ENCODE results near the gene APOBEC3C.
A peak's percentile ranks its signal among the peaks of the same experiment; 100 is the strongest.

APOBEC3C gene

DNA sequence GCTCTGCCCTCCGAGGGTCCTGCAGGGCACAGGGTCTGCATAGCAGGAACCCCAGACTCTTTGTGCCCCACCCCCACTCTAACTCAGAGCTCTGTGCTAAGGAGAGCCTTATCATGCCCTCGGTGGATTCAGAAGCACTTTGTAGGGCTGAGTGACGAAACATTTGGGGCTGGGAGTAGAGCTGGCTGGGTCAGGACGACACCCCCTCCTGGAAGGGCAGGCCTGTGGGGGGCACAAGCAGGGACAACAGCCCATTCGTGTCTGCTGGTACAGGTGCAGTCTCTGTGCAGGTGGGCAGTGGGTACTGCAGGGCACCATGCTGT, 47.7 kb upstream of the APOBEC3C start:
- TF ChIP-seq, protein P1, sequence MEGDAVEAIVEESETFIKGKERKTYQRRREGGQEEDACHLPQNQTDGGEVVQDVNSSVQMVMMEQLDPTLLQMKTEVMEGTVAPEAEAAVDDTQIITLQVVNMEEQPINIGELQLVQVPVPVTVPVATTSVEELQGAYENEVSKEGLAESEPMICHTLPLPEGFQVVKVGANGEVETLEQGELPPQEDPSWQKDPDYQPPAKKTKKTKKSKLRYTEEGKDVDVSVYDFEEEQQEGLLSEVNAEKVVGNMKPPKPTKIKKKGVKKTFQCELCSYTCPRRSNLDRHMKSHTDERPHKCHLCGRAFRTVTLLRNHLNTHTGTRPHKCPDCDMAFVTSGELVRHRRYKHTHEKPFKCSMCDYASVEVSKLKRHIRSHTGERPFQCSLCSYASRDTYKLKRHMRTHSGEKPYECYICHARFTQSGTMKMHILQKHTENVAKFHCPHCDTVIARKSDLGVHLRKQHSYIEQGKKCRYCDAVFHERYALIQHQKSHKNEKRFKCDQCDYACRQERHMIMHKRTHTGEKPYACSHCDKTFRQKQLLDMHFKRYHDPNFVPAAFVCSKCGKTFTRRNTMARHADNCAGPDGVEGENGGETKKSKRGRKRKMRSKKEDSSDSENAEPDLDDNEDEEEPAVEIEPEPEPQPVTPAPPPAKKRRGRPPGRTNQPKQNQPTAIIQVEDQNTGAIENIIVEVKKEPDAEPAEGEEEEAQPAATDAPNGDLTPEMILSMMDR (IDR thresholded peaks at IDR 0.05; ENCODE audit: insufficient read depth, low read length) = no peak
- TF ChIP-seq, protein P2, sequence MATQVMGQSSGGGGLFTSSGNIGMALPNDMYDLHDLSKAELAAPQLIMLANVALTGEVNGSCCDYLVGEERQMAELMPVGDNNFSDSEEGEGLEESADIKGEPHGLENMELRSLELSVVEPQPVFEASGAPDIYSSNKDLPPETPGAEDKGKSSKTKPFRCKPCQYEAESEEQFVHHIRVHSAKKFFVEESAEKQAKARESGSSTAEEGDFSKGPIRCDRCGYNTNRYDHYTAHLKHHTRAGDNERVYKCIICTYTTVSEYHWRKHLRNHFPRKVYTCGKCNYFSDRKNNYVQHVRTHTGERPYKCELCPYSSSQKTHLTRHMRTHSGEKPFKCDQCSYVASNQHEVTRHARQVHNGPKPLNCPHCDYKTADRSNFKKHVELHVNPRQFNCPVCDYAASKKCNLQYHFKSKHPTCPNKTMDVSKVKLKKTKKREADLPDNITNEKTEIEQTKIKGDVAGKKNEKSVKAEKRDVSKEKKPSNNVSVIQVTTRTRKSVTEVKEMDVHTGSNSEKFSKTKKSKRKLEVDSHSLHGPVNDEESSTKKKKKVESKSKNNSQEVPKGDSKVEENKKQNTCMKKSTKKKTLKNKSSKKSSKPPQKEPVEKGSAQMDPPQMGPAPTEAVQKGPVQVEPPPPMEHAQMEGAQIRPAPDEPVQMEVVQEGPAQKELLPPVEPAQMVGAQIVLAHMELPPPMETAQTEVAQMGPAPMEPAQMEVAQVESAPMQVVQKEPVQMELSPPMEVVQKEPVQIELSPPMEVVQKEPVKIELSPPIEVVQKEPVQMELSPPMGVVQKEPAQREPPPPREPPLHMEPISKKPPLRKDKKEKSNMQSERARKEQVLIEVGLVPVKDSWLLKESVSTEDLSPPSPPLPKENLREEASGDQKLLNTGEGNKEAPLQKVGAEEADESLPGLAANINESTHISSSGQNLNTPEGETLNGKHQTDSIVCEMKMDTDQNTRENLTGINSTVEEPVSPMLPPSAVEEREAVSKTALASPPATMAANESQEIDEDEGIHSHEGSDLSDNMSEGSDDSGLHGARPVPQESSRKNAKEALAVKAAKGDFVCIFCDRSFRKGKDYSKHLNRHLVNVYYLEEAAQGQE (IDR thresholded peaks at IDR 0.05; ENCODE audit: insufficient replicate concordance, low read depth) = no peak
- no peak for TF ChIP-seq POLR2AphosphoS5 (IDR thresholded peaks at IDR 0.05; ENCODE audit: low read depth)
- TF ChIP-seq SPI1 (IDR thresholded peaks at IDR 0.05; ENCODE audit: borderline replicate concordance, low read depth) = no peak
- no peak for TF ChIP-seq GABPA (IDR thresholded peaks at IDR 0.05; ENCODE audit: low read depth)
- Histone ChIP-seq H3K27me3 (ENCODE audit: insufficient read depth, poor library complexity, severe bottlenecking) (peaks cover 3% of the 10 kb centered on the region), H3K4me3 (replicated peaks; ENCODE audit: insufficient read depth, low read length) (no peak overlapping the region)

DNA sequence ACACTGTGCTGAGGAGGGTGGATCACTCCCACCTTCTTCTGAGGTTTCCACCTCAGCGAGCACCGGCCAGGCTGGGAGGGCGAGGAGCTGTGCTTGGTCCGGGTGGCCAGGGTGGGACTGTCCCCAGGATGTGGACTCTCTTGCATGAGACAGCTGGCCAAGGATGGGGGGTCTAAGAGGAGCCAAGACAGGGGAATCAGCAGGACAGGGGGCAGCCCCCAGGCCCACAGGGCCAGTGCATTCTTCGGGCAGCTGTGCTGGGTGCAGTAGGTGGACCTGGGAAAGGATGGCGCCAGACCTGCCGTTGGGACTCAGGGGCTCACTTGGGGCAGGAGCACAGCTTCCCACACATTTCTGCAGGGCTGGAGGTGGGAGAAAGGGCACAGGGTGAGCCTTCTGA, 47.1 kb upstream of the APOBEC3C start:
- DNase-seq (ENCODE audit: low read depth in 1 of 2, low spot score in 1 of 2) = no peak
- TF ChIP-seq POLR2AphosphoS5 (IDR thresholded peaks at IDR 0.05; ENCODE audit: low read depth) = no peak
- H3K27ac ChIP-seq (replicated peaks) = no peak overlapping the region
- H3K4me3 ChIP-seq (replicated peaks; ENCODE audit: insufficient read depth, low read length) = no peak overlapping the region
- H3K27me3 ChIP-seq (ENCODE audit: insufficient read depth, poor library complexity, severe bottlenecking) = no peaks in the 10 kb centered on the region

More for the DNA sequence above, 47.7 kb upstream of the APOBEC3C start:
- DNase-seq (ENCODE audit: low read depth in 1 of 2, low spot score in 1 of 2) = no peak
- no peak overlapping the region for H3K27ac ChIP-seq (replicated peaks)

DNA sequence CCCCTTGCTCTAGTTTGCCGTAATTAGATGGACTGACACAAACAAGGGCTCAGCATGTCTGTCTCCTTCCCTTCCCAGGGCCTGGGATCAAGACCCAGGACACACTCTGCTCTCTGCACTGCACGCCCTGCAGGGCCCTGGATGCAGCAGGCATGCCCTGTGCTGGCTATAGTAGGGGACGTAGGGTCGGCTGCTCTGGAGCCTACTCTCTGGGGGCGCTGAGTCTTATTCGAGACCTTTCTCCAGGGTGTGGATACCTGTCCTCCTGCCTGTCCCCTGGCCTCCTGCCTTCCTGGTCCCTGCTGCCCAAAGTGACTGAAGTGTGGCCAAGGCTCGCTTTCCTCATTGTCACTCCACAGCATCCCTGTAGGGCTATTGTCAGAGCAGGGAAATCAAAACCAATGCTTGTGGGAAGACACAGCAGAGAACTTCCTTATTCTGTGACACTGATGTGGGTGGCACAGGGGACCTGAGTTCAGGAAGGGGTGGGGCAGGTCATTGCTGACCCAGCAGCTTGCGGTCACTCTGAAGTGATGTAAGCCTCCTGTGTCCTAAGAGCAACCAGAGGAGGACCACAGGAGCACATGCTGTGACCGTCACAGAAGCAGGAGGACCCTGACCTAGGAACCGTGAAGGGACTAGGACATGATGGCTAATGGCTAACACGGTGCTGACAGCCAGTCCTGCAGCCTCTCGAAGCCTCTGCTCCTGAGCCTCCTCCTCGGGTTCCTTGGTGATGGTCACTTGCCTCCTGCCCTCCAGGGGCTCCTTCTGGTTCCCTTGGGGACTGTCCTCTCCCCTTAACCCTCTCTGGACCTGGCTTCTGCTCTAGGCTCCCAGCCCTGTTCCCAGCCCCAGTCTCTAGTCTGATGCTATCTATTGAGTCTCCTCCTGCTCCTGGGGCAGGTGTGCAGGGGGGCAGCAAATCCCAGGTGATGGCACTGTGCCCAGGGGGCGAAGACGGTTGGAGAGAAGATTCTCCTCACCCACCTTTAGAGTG, 46.3 kb upstream of the APOBEC3C start:
- DNase-seq (ENCODE audit: low read depth in 1 of 2, low spot score in 1 of 2) = peak; percentile 64 to 82
- no peak overlapping the region for H3K27ac ChIP-seq (replicated peaks)
- TF ChIP-seq, protein P1 (IDR thresholded peaks at IDR 0.05; ENCODE audit: insufficient read depth, low read length) = no peak
- TF ChIP-seq GABPA (IDR thresholded peaks at IDR 0.05; ENCODE audit: low read depth) (no peak), POLR2AphosphoS5 (IDR thresholded peaks at IDR 0.05; ENCODE audit: low read depth) (no peak)
- H3K27me3 ChIP-seq (ENCODE audit: insufficient read depth, poor library complexity, severe bottlenecking) = no peaks in the 10 kb centered on the region
- no peak overlapping the region for H3K4me3 ChIP-seq (replicated peaks; ENCODE audit: insufficient read depth, low read length)

DNA sequence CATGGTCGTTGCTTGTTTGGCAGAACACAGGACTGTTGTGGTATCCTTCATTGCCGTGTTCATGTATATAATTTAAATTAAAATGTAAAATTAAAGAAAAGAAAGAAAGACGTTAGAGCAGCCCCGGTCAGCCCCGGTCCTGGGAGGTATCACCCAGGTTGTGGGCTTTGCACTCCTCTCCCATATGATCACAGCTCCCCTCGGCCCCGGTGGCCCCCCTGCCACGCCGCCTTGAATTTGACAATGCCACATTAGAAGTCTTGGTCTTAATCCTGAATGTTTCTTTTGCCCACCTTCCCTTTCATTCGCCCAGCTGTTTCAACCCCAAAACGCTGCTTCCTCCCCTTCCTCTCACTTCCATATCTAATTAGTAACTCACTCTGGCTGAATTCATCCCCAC, 45.3 kb upstream of the APOBEC3C start:
- no peaks in the 10 kb centered on the region for H3K27me3 ChIP-seq (ENCODE audit: insufficient read depth, poor library complexity, severe bottlenecking)
- no peak overlapping the region for H3K4me3 ChIP-seq (replicated peaks; ENCODE audit: insufficient read depth, low read length)
- H3K27ac ChIP-seq (replicated peaks) = no peak overlapping the region
- DNase-seq (ENCODE audit: low read depth in 1 of 2, low spot score in 1 of 2) = no peak
- TF ChIP-seq, protein P2 (IDR thresholded peaks at IDR 0.05; ENCODE audit: insufficient replicate concordance, low read depth) = no peak
- TF ChIP-seq GABPA (IDR thresholded peaks at IDR 0.05; ENCODE audit: low read depth) = no peak
- TF ChIP-seq POLR2AphosphoS5 (IDR thresholded peaks at IDR 0.05; ENCODE audit: low read depth) = no peak
- no peak for TF ChIP-seq SPI1 (IDR thresholded peaks at IDR 0.05; ENCODE audit: borderline replicate concordance, low read depth)
- TF ChIP-seq, protein P1 (IDR thresholded peaks at IDR 0.05; ENCODE audit: insufficient read depth, low read length) = no peak

All from HL-60 (cell line).